NOMO-1 treated with dmso at 0.1 percent for 144 hours (cell line): Measurements from ENCODE around the gene ABI3BP.
"Not testable (repeated sequence)": the region's sequence is repeated elsewhere in the genome, so short reads cannot be mapped to it uniquely, and the experiment has no call there.

ENCODE experiments used
- DNase-seq: peaks from one replicate; lab custom pipeline; 2025; ENCODE audit not compliant: unreplicated experiment; lab: John Stamatoyannopoulos, UW

ABI3BP gene

GRCh38 chr3:100993309-100993708 is at the start of gene ABI3BP:
ABI3BP (minus strand) TSS chr3:100993421; CDS start chr3:100993384, 37 bp downstream.
- no peak for DNase-seq

GRCh38 chr3:101039285-101039684 is 46.1 kb upstream of the ABI3BP start:
- DNase-seq = no peak

- DNase-seq = no peak
Observed at GRCh38 chr3:101038880-101039279, 45.7 kb upstream of the ABI3BP start.

- DNase-seq = no peak
Observed at GRCh38 chr3:101038393-101038792, 45.2 kb upstream of the ABI3BP start.

GRCh38 chr3:101037613-101038012 is 44.4 kb upstream of the ABI3BP start:
- no peak for DNase-seq

- no peak for DNase-seq
Observed at GRCh38 chr3:101036676-101037075, 43.5 kb upstream of the ABI3BP start.

GRCh38 chr3:101036213-101036618 is 43.0 kb upstream of the ABI3BP start:
- no peak for DNase-seq

GRCh38 chr3:101027286-101027685 is 34.1 kb upstream of the ABI3BP start:
- no peak for DNase-seq

- no peak for DNase-seq
Observed at GRCh38 chr3:101026881-101027280, 33.7 kb upstream of the ABI3BP start.

- DNase-seq = no peak
Observed at GRCh38 chr3:101026244-101026643, 33.0 kb upstream of the ABI3BP start.

GRCh38 chr3:101020351-101021015 is 27.3 kb upstream of the ABI3BP start:
- DNase-seq = no peak

- DNase-seq = no peak
Observed at GRCh38 chr3:101017017-101017416, 23.8 kb upstream of the ABI3BP start.

GRCh38 chr3:101012312-101012711 is 19.1 kb upstream of the ABI3BP start:
- DNase-seq = not testable (repeated sequence)

- no peak for DNase-seq
Observed at GRCh38 chr3:101011136-101011535, 17.9 kb upstream of the ABI3BP start.

GRCh38 chr3:101010296-101010695 is 17.1 kb upstream of the ABI3BP start:
- DNase-seq = no peak

- DNase-seq = no peak
Observed at GRCh38 chr3:101009386-101009785, 16.2 kb upstream of the ABI3BP start.

GRCh38 chr3:100999160-100999559 is 5.9 kb upstream of the ABI3BP start:
- DNase-seq = no peak

- no peak for DNase-seq
Observed at GRCh38 chr3:100994809-100995208, 1.6 kb upstream of the ABI3BP start.

- DNase-seq = no peak
Observed at GRCh38 chr3:100994187-100994586, 966 bp upstream of the ABI3BP start.

GRCh38 chr3:100992231-100993012 is 799 bp downstream of the ABI3BP start:
- DNase-seq = no peak

GRCh38 chr3:100988080-100988479 is 5.1 kb downstream of the ABI3BP start:
- no peak for DNase-seq

- no peak for DNase-seq
Observed at GRCh38 chr3:100984308-100984707, 8.9 kb downstream of the ABI3BP start.
